ENCODE results near the gene NXF3.
"Not testable (repeated sequence)": the region's sequence is repeated elsewhere in the genome, so short reads cannot be mapped to it uniquely, and the experiment has no call there.

DNA sequence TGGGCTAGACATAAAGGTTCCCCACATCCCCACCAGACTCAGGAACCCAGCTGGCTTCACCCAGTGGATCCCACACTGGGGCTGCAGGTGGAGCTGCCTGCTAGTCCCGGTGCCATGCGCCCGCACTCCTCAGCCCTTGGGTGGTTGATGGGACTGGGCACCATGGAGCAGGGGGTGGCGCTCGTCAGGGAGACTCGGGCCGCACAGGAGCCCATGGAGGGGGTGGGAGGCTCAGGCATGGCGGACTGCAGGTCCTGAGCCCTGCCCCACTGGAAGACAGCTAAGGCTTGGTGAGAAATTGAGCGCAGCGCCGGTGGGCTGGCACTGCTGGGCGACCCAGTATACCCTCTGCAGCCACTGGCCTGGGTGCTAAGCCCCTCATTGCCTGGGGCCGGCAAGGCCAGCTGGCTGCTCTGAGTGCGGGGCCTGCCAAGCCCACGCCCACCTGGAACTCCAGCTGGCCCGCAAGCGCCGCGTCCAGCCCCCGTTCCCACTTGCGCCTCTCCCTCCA is 14.3 kb upstream of the NXF3 start:
- TF ChIP-seq CTCF, POLR2A (IDR thresholded peaks at IDR 0.05): not testable (repeated sequence)
